ENCODE measurements around the gene HTR5A.

Gene HTR5A

DNA sequence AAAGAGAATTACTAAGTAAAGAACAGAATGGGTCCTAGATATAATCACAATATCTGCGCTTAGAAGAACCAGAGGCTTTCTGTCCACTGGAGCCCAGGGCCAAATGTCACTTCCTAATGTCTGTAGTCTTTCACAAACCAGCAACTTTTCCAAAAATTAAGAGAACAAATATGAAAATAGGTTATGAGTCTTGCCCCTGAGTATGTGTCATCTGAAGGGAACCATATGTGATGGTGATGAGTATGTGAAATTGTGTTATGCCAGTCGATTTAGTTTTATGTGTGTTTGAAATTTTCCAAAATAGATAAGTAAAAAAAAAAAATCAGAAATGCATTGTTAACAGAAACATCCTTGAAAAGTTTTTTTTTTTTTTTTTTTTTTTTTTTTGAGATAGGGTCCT lies 15.4 kb upstream of the HTR5A start:
- Histone ChIP-seq H3K4me3 (ENCODE audit: low read depth, low read length) (no peak overlapping the region), H3K27me3 (ENCODE audit: control insufficient read depth, insufficient read depth, low read length) (no peaks in the 10 kb centered on the region; the same call in none of the 2 replicates), H3K4me1 (ENCODE audit: control insufficient read depth, insufficient read depth, low read length) (no peaks in the 10 kb centered on the region), H3K9me3 (ENCODE audit: control insufficient read depth, insufficient read depth, low read depth, low read length) (no peaks in the 10 kb centered on the region), H3K27ac (ENCODE audit: low read depth, low read length) (no peak overlapping the region), H3K36me3 (ENCODE audit: control insufficient read depth, insufficient read depth, low read length) (no peaks in the 10 kb centered on the region), H3K9ac (ENCODE audit: low read length) (no peak overlapping the region)

DNA sequence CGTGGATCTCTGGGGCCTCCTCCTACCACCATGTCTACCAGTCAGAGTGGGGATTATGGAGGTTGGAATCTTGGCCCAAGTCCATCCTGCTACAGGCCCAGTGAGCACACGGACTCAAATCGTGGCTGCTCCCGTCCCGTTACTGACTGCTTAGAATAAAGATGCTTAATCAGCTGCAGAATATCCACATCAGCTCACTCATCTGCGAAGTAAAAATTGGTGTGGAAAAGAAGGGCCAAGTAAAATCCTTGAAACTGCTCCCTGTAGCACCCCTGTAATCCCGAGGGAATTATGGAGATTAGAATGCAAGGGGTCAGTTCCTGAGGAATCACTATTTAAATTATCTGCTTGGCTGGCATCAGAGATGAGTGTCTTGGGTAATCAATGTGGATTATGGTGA lies 13.0 kb upstream of the HTR5A start:
- H3K9ac ChIP-seq (ENCODE audit: low read length) = no peak overlapping the region
- H3K27me3 ChIP-seq (ENCODE audit: control insufficient read depth, insufficient read depth, low read length) = no peaks in the 10 kb centered on the region; the same call in none of the 2 replicates
- H3K9me3 ChIP-seq (ENCODE audit: control insufficient read depth, insufficient read depth, low read depth, low read length) = no peaks in the 10 kb centered on the region
- H3K4me3 ChIP-seq (ENCODE audit: low read depth, low read length) = no peak overlapping the region
- no peak overlapping the region for H3K27ac ChIP-seq (ENCODE audit: low read depth, low read length)
- no peaks in the 10 kb centered on the region for H3K4me1 ChIP-seq (ENCODE audit: control insufficient read depth, insufficient read depth, low read length)
- H3K36me3 ChIP-seq (ENCODE audit: control insufficient read depth, insufficient read depth, low read length) = no peaks in the 10 kb centered on the region

DNA sequence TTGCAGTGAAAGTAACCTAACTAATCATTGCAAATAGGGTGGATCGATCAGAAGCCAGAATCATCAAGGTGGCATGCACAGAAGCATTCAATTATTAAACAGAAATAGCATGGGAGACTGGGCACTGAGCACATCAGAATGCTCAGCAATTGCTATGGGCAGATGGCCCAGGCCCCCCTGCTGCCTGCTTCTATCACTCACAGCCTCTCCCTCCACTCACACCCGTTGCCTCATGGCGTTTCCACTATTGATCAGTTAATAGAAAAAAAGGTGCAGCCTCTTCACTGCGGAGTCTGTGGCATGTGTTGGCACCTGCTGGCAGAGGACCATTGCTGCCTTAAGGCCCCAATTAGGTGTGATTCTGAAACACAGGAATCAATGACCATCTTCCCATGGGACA lies 11.2 kb upstream of the HTR5A start:
- H3K4me3 ChIP-seq (ENCODE audit: low read depth, low read length) = no peak overlapping the region
- no peak overlapping the region for H3K9ac ChIP-seq (ENCODE audit: low read length)
- H3K27ac ChIP-seq (ENCODE audit: low read depth, low read length) = no peak overlapping the region
- H3K36me3 ChIP-seq (ENCODE audit: control insufficient read depth, insufficient read depth, low read length) = no peaks in the 10 kb centered on the region
- H3K9me3 ChIP-seq (ENCODE audit: control insufficient read depth, insufficient read depth, low read depth, low read length) = no peaks in the 10 kb centered on the region
- H3K4me1 ChIP-seq (ENCODE audit: control insufficient read depth, insufficient read depth, low read length) = no peaks in the 10 kb centered on the region
- H3K27me3 ChIP-seq (ENCODE audit: control insufficient read depth, insufficient read depth, low read length) = peaks cover 6% of the 10 kb centered on the region

DNA sequence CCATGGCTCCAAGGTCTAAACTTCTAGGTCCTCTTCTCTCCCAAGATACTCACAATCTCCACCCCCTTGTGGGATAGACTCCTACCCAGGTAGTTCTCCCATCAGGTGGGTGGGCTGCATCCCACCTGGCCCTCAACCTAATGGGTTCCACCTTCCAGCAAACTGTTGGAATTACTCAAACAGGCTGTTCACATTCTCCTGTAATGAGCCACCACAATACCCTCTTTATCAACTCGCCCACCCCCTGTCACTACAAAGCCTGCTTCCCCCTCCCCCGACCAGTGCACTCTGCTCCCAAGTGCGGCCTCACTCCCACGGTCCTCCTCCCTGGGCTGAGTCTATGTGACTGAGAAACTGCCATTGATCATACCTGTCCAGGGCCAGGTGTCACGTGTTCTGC lies 10.4 kb upstream of the HTR5A start:
- H3K4me3 ChIP-seq (ENCODE audit: low read depth, low read length) = no peak overlapping the region
- H3K27me3 ChIP-seq (ENCODE audit: control insufficient read depth, insufficient read depth, low read length) = peaks cover 8% of the 10 kb centered on the region
- H3K4me1 ChIP-seq (ENCODE audit: control insufficient read depth, insufficient read depth, low read length) = no peaks in the 10 kb centered on the region

DNA sequence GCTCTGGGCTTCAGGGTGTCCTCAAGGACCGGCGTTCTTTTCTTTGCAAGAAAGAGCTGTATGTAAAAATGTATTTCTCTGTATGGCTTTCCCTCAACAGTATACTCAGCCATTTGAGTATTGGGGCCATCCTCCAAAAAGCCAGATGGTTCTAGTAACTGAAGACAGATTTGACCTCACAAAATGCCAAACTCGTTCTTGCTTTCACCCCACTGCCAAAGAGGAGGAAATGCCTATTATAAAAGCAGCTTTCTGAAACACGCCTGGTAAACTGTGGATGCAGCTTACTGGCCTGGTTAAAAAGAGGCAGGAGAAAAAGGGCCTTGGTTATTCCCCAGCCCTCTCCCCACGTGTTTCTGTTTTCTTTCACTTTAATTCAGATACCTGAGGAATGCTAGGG lies 7.7 kb upstream of the HTR5A start:
- H3K4me3 ChIP-seq (ENCODE audit: low read depth, low read length) = no peak overlapping the region
- H3K27ac ChIP-seq (ENCODE audit: low read depth, low read length) = no peak overlapping the region
- H3K9me3 ChIP-seq (ENCODE audit: control insufficient read depth, insufficient read depth, low read depth, low read length) = no peaks in the 10 kb centered on the region
- no peaks in the 10 kb centered on the region for H3K36me3 ChIP-seq (ENCODE audit: control insufficient read depth, insufficient read depth, low read length)
- H3K9ac ChIP-seq (ENCODE audit: low read length) = no peak overlapping the region
- H3K27me3 ChIP-seq (ENCODE audit: control insufficient read depth, insufficient read depth, low read length) = peaks cover 19% of the 10 kb centered on the region
- H3K4me1 ChIP-seq (ENCODE audit: control insufficient read depth, insufficient read depth, low read length) = no peaks in the 10 kb centered on the region

More for the DNA sequence above, 10.4 kb upstream of the HTR5A start:
- Histone ChIP-seq H3K9me3 (ENCODE audit: control insufficient read depth, insufficient read depth, low read depth, low read length) (no peaks in the 10 kb centered on the region), H3K27ac (ENCODE audit: low read depth, low read length) (no peak overlapping the region), H3K9ac (ENCODE audit: low read length) (no peak overlapping the region), H3K36me3 (ENCODE audit: control insufficient read depth, insufficient read depth, low read length) (no peaks in the 10 kb centered on the region)

DNA sequence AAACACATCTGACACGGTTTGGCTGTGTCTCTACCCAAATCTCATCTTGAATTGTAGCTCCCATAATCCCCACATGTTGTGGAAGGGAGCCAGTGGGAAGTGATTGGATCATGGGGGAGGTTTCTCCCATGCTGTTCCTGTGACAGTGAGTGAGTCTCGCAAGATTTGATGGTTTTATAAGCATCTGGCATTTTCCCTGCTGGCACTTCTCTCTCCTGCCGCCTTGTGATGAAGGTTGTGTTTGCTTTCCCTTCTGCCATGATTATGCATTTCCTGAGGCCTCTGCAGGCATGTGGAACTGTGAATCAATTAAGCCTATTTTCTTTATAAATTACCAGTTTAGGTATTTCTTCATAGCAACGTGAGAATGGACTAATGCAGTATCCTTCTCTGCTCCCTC lies 5.9 kb upstream of the HTR5A start:
- no peak overlapping the region for H3K4me3 ChIP-seq (ENCODE audit: low read depth, low read length)

DNA sequence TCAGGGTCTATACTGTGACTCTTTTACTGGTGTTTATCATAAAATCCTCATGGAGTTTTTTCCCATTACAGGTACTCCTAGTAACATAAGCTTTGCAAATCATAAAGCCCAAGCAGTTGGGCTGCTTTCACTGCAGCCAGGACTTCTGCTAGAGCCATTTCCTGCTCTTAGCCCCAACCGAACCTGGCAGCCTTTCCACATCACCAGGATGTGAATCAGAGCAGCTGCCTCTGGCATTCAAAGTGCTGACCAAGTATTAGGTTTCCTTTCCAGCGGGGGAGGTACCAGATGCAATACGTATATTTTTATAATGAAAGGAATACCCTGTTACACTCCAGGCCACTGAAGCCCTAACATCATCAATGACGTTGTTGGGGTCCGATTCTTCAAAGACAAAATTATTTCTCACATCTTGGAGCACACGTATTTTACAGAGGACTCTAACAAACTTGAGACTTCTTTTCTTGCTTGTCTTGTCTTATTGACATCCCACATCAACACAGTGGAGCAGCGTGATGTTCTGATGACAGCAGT lies 3.6 kb upstream of the HTR5A start:
- Histone ChIP-seq H3K27ac (ENCODE audit: low read depth, low read length) (no peak overlapping the region), H3K27me3 (ENCODE audit: control insufficient read depth, insufficient read depth, low read length) (peaks cover 34% of the 10 kb centered on the region), H3K4me1 (ENCODE audit: control insufficient read depth, insufficient read depth, low read length) (no peaks in the 10 kb centered on the region), H3K9ac (ENCODE audit: low read length) (no peak overlapping the region), H3K9me3 (ENCODE audit: control insufficient read depth, insufficient read depth, low read depth, low read length) (no peaks in the 10 kb centered on the region), H3K4me3 (ENCODE audit: low read depth, low read length) (no peak overlapping the region), H3K36me3 (ENCODE audit: control insufficient read depth, insufficient read depth, low read length) (no peaks in the 10 kb centered on the region)

More for the DNA sequence above, 5.9 kb upstream of the HTR5A start:
- Histone ChIP-seq H3K27me3 (ENCODE audit: control insufficient read depth, insufficient read depth, low read length) (peaks cover 19% of the 10 kb centered on the region), H3K4me1 (ENCODE audit: control insufficient read depth, insufficient read depth, low read length) (no peaks in the 10 kb centered on the region), H3K36me3 (ENCODE audit: control insufficient read depth, insufficient read depth, low read length) (no peaks in the 10 kb centered on the region), H3K9me3 (ENCODE audit: control insufficient read depth, insufficient read depth, low read depth, low read length) (no peaks in the 10 kb centered on the region), H3K27ac (ENCODE audit: low read depth, low read length) (no peak overlapping the region), H3K9ac (ENCODE audit: low read length) (no peak overlapping the region)

DNA sequence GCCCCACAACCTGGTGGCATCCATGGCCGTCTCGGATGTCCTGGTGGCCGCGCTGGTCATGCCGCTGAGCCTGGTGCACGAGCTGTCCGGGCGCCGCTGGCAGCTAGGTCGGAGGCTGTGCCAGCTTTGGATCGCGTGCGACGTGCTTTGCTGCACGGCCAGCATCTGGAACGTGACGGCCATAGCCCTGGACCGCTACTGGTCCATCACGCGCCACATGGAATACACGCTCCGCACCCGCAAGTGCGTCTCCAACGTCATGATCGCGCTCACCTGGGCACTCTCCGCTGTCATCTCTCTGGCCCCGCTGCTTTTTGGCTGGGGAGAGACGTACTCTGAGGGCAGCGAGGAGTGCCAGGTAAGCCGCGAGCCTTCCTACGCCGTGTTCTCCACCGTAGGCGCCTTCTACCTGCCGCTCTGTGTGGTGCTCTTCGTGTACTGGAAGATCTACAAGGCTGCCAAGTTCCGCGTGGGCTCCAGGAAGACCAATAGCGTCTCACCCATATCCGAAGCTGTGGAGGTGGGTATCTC lies 1.1 kb downstream of the HTR5A start:
- Histone ChIP-seq H3K9me3 (ENCODE audit: control insufficient read depth, insufficient read depth, low read depth, low read length) (no peaks in the 10 kb centered on the region), H3K27me3 (ENCODE audit: control insufficient read depth, insufficient read depth, low read length) (peaks cover 52% of the 10 kb centered on the region), H3K27ac (ENCODE audit: low read depth, low read length) (no peak overlapping the region), H3K9ac (ENCODE audit: low read length) (no peak overlapping the region), H3K4me1 (ENCODE audit: control insufficient read depth, insufficient read depth, low read length) (no peaks in the 10 kb centered on the region), H3K36me3 (ENCODE audit: control insufficient read depth, insufficient read depth, low read length) (no peaks in the 10 kb centered on the region), H3K4me3 (ENCODE audit: low read depth, low read length) (no peak overlapping the region)

DNA sequence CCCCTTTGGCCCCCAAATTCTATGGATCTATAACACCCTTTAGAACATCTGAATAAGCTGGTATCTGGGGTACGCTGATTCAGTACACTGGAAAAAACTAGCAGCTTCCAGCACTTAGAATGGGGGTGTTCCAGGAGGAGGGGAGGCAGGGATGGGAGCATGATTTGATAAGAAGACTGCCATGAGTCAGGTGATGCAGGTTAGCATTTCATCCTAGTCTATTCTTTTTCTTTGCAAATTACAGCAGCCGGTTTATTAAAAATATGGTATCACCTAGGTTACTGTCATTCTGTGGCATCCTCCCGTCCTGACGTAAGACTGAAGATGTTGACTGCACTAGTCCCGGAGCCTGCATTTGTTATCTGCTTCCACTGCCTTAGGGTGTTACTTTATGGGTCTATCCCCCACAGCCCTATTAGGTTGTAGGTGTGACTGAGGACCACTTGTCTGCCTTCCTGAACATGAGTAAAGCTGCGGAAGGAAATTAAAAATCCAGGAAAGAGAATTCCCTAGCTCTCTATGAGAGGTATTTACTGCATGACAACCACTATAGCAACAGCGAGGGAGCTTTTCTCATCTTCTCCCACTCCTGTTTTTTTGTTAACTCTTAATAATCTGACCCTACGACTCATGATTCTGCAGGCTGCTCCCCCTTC lies 1.9 kb downstream of the HTR5A start:
- Histone ChIP-seq H3K4me3 (ENCODE audit: low read depth, low read length) (no peak overlapping the region), H3K9ac (ENCODE audit: low read length) (no peak overlapping the region), H3K9me3 (ENCODE audit: control insufficient read depth, insufficient read depth, low read depth, low read length) (no peaks in the 10 kb centered on the region), H3K4me1 (ENCODE audit: control insufficient read depth, insufficient read depth, low read length) (no peaks in the 10 kb centered on the region), H3K27me3 (ENCODE audit: control insufficient read depth, insufficient read depth, low read length) (peaks cover 56% of the 10 kb centered on the region), H3K36me3 (ENCODE audit: control insufficient read depth, insufficient read depth, low read length) (no peaks in the 10 kb centered on the region), H3K27ac (ENCODE audit: low read depth, low read length) (no peak overlapping the region)

DNA sequence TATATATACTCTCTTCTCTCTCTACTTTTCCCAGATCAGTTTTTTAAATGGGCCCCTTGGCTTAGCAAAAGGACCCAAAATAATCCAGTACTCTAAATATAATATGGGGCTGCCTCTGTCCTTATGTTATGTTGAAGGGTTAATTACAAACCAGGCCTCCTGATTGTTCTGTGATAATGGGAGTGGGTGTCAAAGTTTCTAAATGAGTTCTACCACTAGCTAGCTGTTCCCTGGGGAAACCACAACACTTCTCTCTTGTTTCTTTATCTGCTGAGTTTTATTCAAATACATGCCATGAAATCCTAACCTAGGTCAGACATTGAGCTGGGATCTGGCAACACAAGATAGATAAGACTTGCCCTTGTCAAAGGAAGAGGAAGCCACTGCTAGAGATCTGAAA lies 3.8 kb downstream of the HTR5A start:
- Histone ChIP-seq H3K9me3 (ENCODE audit: control insufficient read depth, insufficient read depth, low read depth, low read length) (no peaks in the 10 kb centered on the region), H3K27me3 (ENCODE audit: control insufficient read depth, insufficient read depth, low read length) (peaks cover 56% of the 10 kb centered on the region)

DNA sequence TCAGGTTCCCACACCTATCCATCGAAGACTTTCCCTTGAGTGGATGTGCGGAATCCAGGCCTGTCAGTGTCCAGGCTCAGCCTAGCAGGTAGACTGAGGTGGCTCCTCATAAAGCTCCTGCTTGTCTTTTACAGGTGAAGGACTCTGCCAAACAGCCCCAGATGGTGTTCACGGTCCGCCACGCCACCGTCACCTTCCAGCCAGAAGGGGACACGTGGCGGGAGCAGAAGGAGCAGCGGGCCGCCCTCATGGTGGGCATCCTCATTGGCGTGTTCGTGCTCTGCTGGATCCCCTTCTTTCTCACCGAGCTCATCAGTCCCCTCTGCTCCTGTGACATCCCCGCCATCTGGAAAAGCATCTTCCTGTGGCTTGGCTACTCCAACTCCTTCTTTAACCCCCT lies 13.9 kb downstream of the HTR5A start:
- Histone ChIP-seq H3K9ac (ENCODE audit: low read length) (no peak overlapping the region), H3K9me3 (ENCODE audit: control insufficient read depth, insufficient read depth, low read depth, low read length) (no peaks in the 10 kb centered on the region), H3K4me3 (ENCODE audit: low read depth, low read length) (no peak overlapping the region), H3K36me3 (ENCODE audit: control insufficient read depth, insufficient read depth, low read length) (no peaks in the 10 kb centered on the region), H3K27me3 (ENCODE audit: control insufficient read depth, insufficient read depth, low read length) (peaks cover 31% of the 10 kb centered on the region), H3K27ac (ENCODE audit: low read depth, low read length) (no peak overlapping the region), H3K4me1 (ENCODE audit: control insufficient read depth, insufficient read depth, low read length) (no peaks in the 10 kb centered on the region)

More for the DNA sequence above, 3.8 kb downstream of the HTR5A start:
- Histone ChIP-seq H3K4me3 (ENCODE audit: low read depth, low read length) (no peak overlapping the region), H3K9ac (ENCODE audit: low read length) (no peak overlapping the region), H3K4me1 (ENCODE audit: control insufficient read depth, insufficient read depth, low read length) (no peaks in the 10 kb centered on the region), H3K36me3 (ENCODE audit: control insufficient read depth, insufficient read depth, low read length) (no peaks in the 10 kb centered on the region), H3K27ac (ENCODE audit: low read depth, low read length) (no peak overlapping the region)
